Stimulated activated CD4-positive, alpha-beta T cell treated with anti-CD3 and anti-CD28 coated beads, Interleukin-4, amount 100 ng/mL, for 24 hours (primary cell): ENCODE results near the gene BRI3.
"Not testable (repeated sequence)": the region's sequence is repeated elsewhere in the genome, so short reads cannot be mapped to it uniquely, and the experiment has no call there.

Experiments
- DNase-seq: peaks from one replicate; pipeline ENCODE4 v3.0.0-alpha.2; 2020

Gene BRI3

GRCh38 chr7:98315318-98315993 lies 34.0 kb downstream of the BRI3 start:
- DNase-seq = no peak

- not testable (repeated sequence) for DNase-seq
These were observed 34.6 kb downstream of the BRI3 start for GRCh38 chr7:98315994-98316527.

- DNase-seq = no peak
These were observed 36.0 kb downstream of the BRI3 start for GRCh38 chr7:98317366-98318040.

- DNase-seq = no peak
These were observed 37.7 kb downstream of the BRI3 start for GRCh38 chr7:98319176-98319575.

GRCh38 chr7:98321301-98321700 lies 39.8 kb downstream of the BRI3 start:
- DNase-seq = no peak

- DNase-seq = no peak
These were observed 41.1 kb downstream of the BRI3 start for GRCh38 chr7:98322331-98323270.

GRCh38 chr7:98323597-98324322 lies 42.3 kb downstream of the BRI3 start:
- DNase-seq = no peak

GRCh38 chr7:98324782-98325181 lies 43.3 kb downstream of the BRI3 start:
- DNase-seq = no peak

- no peak for DNase-seq
These were observed 47.8 kb downstream of the BRI3 start for GRCh38 chr7:98329100-98329790.

GRCh38 chr7:98329791-98330373 lies 48.4 kb downstream of the BRI3 start:
- DNase-seq = no peak

- no peak for DNase-seq
These were observed 49.5 kb downstream of the BRI3 start for GRCh38 chr7:98330926-98331529.

- DNase-seq = no peak
These were observed 52.6 kb downstream of the BRI3 start for GRCh38 chr7:98334081-98334480.

- no peak for DNase-seq
These were observed 54.0 kb downstream of the BRI3 start for GRCh38 chr7:98335411-98335977.

GRCh38 chr7:98338441-98338840 lies 57.0 kb downstream of the BRI3 start:
- no peak for DNase-seq

- DNase-seq = no peak
These were observed 57.6 kb downstream of the BRI3 start for GRCh38 chr7:98339043-98339442.

- no peak for DNase-seq
These were observed 59.6 kb downstream of the BRI3 start for GRCh38 chr7:98341106-98341505.
